ENCODE data around the gene CTAGE9.
"Not testable (repeated sequence)": the region's sequence is repeated elsewhere in the genome, so short reads cannot be mapped to it uniquely, and the experiment has no call there.

CTAGE9 gene

GRCh38 chr6:131727868-131728267 lies 17.1 kb upstream of the CTAGE9 start:
- no peak for DNase-seq

DNA sequence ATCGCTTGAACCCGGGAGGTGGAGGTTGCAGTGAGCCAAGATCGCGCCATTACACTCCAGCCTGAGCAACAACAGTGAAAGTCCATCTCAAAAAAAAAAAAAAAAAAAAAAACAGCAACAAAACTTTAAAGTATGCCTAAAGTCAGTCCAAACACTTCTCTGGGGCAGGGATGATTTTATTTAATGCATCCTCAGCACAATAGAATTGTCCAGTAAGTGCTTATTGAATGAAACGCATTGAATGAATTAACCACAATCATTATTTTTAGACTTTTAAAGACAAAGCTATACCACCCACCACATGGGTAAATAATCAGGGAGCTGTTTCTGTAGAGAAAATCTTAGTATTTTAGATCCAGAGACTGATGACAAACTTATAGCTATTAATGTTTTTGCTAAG lies 16.6 kb upstream of the CTAGE9 start:
- DNase-seq: no peak

DNA sequence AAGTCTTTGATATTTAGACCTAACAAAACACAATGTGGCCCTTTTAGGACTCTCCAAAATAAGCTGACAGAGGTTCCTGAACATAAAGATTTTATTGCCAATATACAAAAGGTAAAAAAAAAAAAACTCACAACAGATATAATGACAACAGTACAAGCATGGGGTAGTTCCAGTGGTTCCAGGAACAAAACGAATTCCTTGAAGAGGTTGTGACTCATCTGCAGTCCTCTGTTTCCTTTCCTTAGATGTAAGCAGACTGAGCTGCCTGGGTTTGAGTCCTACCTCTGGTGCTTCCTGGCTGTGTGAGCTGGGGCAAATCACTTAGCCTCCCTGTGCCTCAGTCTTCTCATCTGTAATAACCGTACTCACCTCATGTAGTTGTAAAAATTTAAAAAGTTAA lies 13.3 kb upstream of the CTAGE9 start:
- DNase-seq: no peak

- DNase-seq: no peak
These were observed 10.3 kb upstream of the CTAGE9 start for GRCh38 chr6:131721161-131721560.

DNA sequence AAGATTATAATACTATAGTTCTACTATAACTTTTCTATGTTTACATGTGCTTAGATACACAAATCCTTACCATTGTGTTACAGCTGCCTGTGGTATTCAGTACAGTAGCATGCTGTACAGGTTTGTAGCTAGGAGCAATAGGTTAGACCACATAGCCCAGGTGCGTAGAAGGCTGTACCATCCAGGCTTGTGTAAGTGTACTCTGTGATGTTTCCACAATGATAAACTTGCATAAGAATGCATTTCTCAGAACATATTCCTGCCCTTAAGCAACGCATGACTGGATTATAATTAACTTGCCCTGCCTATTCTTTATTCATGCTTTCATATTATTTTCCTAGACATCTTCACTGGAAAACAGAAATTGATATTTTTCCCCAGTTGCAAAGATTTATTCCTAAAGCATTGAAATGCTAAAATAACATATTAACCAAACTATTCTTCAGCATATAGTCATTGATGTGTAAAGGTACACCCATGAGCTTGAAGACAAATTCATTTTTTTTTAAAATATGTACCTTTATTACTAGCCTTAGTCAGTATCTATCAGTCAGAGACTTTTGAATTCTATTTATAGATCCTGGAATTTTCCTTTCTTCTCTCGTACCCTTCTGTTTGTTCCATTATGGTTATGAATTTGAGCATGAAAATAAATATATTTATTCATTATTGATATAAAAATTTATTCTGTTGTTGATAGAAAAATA lies 7.2 kb upstream of the CTAGE9 start:
- DNase-seq: no peak

DNA sequence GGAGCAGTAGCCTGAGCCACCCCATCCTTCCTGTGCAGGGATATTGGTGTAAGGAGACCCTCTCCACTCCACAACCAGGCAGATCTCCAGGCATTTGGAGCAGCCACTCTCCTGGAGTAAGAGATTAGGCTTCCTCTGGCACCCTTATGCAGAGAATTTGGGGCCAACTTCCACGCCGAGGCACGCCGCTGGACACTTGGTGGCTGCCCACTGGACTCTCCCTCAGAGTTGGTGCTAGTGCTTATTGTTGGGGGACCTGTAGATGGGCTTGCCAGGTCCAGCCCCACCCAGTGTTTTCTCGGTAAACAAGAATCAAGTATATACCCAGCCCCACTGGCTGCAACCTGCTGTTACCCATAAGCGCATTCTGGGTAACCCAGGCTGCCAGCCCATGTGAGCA lies 4.8 kb upstream of the CTAGE9 start:
- DNase-seq: not testable (repeated sequence)

DNA sequence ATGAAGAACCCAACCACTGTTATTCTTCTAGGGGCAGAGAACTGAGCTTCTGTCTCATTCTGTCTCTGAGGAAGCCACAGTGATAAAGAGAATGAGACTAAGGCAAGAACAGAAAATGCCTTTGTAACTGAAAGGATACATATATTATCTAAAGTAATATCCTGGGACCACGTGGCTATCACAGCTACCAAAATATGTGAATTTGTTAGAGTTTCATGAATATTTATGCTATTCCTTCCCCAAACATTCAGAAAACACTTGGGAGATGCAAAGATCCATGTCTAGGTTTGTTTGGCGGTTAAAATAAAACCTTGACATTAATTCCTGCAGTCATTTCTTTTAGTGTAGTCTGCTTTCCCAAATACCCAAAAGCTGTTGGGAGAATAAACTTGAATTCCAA lies 6.9 kb downstream of the CTAGE9 start:
- not testable (repeated sequence) for DNase-seq

- DNase-seq: not testable (repeated sequence)
These were observed 10.0 kb downstream of the CTAGE9 start for GRCh38 chr6:131700851-131701250.

- DNase-seq: no peak
These were observed 13.9 kb downstream of the CTAGE9 start for GRCh38 chr6:131696956-131697355.

- no peak for DNase-seq
These were observed 15.9 kb downstream of the CTAGE9 start for GRCh38 chr6:131694832-131695426.

GRCh38 chr6:131693384-131693783 lies 17.4 kb downstream of the CTAGE9 start:
- no peak for DNase-seq

- DNase-seq: no peak
These were observed 18.2 kb downstream of the CTAGE9 start for GRCh38 chr6:131692589-131692988.

GRCh38 chr6:131692031-131692430 lies 18.8 kb downstream of the CTAGE9 start:
- DNase-seq: no peak

- DNase-seq: no peak
These were observed 22.5 kb downstream of the CTAGE9 start for GRCh38 chr6:131688286-131688685.

GRCh38 chr6:131687022-131687421 lies 23.8 kb downstream of the CTAGE9 start:
- DNase-seq: no peak

- DNase-seq: no peak
These were observed 25.5 kb downstream of the CTAGE9 start for GRCh38 chr6:131685266-131685780.

- DNase-seq: no peak
These were observed 27.3 kb downstream of the CTAGE9 start for GRCh38 chr6:131683479-131683878.

- DNase-seq: no peak
These were observed 28.4 kb downstream of the CTAGE9 start for GRCh38 chr6:131682442-131682841.

DNA sequence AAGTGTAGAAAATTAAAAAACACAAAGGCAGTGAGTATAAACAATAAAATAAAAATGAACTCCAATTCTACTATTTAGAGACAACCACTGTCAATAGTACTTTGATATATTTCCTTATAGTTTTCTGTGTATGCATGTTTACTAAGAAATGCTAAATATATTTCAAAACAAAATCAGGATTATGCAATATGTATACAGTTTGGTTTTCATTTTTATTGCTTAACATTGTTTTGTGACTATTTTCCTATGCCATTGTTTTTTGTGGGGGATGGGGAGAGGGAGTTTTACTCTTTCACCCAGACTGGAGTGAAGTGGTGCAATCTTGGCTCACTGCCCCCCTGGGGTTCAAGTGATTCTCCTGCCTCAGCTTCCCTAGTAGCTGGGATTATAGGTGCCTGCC lies 29.2 kb downstream of the CTAGE9 start:
- no peak for DNase-seq

GRCh38 chr6:131680868-131681267 lies 29.9 kb downstream of the CTAGE9 start:
- no peak for DNase-seq

GRCh38 chr6:131678442-131678841 lies 32.4 kb downstream of the CTAGE9 start:
- DNase-seq: no peak

GRCh38 chr6:131673184-131673583 lies 37.6 kb downstream of the CTAGE9 start:
- DNase-seq: no peak

DNA sequence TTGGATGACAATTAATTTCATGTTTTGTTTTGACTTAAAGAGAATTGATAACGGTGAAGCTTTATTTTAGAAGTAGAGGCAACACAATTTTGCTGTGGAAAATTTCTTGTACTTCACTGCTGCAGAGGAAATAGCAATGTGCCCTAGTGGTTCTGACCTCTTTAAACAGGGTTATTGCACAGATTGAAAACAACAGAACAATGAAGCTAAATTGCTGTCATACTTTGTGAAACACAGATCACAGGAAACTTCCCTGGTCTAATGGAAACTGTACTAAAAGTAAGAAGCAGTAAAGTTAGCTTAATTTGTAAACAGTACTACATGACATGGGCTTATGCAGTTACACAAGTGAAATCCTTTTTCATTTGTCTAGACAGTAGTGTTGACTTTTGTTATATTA lies 40.9 kb downstream of the CTAGE9 start:
- no peak for DNase-seq

- no peak for DNase-seq
These were observed 47.1 kb downstream of the CTAGE9 start for GRCh38 chr6:131663578-131664165.
